Endothelial cell of umbilical vein (primary cell): ENCODE data around the gene SERTAD4. TPM values are rescaled to one million over a fixed set of nuclear protein-coding genes. Genes with fewer than 3 reads are reported as not detected.

Experiments
- BruUV-seq: library from RNA; stranded (reverse); fragments of 400-500 nt; replicated peaks from 2 replicates; lab custom pipeline; 2021; lab: Mats Ljungman, UMichigan
- CTCF ChIA-PET: fragments of 300-600, 350-600 bp; sonication (Branson Sonifier 250); formaldehyde crosslinking; loops from one replicate; lab custom pipeline; 2021; ENCODE audit warnings: antibody characterized with exemption, inconsistent platforms; lab: Charles Lee
- POLR2A ChIA-PET: fragments of 300-600, 350-600 bp; sonication (Branson Sonifier 250); formaldehyde crosslinking; loops from one replicate; lab custom pipeline; 2021; ENCODE audit warnings: antibody characterized with exemption, inconsistent platforms; lab: Charles Lee
- DNase-seq: peaks from one replicate; pipeline ENCODE4 v3.0.0-alpha.2; 2011; ENCODE audit warnings: low read depth, low spot score
- FAIRE-seq: peaks from 2 replicates; lab custom pipeline; 2011; peaks lifted over from hg19 to GRCh38; lab: Jason Lieb, UNC
- H2AFZ ChIP-seq: 2 replicates; pipeline ENCODE4 v1.6.0; 2012; ENCODE audit warnings: low read depth, low read length, control low read depth, inconsistent platforms
- H3K27ac ChIP-seq: 2 replicates; pipeline ENCODE4 v1.5.1; 2011; ENCODE audit warnings: low read depth, mild to moderate bottlenecking, control low read depth, low read length, moderate library complexity; ENCODE audit not compliant: insufficient read depth
- H3K27me3 ChIP-seq, 2 experiments: 2 replicates each; pipeline versions ENCODE4 v1.6.0 to v1.6.1; 2011; ENCODE audit warnings: low read length in 2 of 2, mixed read lengths in 1 of 2; ENCODE audit not compliant: control insufficient read depth in 2 of 2, insufficient read depth in 2 of 2
- H3K36me3 ChIP-seq, 2 experiments: 2 replicates in 1 of 2; 3 replicates in 1 of 2; pipeline ENCODE4 v1.5.1; 2011; ENCODE audit warnings: low read length in 2 of 2, mild to moderate bottlenecking in 1 of 2, moderate library complexity in 1 of 2; ENCODE audit not compliant: control insufficient read depth in 2 of 2, insufficient read depth in 2 of 2; ENCODE audit errors: extremely low read depth in 1 of 2
- H3K4me1 ChIP-seq: 3 replicates; pipeline ENCODE4 v1.5.1; 2011; ENCODE audit warnings: mild to moderate bottlenecking, low read length; ENCODE audit not compliant: control insufficient read depth, insufficient read depth; ENCODE audit errors: extremely low read depth
- H3K4me2 ChIP-seq: 2 replicates; pipeline ENCODE4 v1.6.1; 2011; ENCODE audit warnings: low read length, control low read depth, mixed read lengths; ENCODE audit not compliant: insufficient read depth
- H3K4me3 ChIP-seq, 3 experiments: fragments of 200-600 bp in 1 of 3; sonication (generic), shearing (Covaris generic) in 1 of 3; replicated peaks in 1 of 3; 2 replicates each; pipeline ENCODE4 v1.5.1; 2011 to 2016; ENCODE audit warnings: control low read depth in 3 of 3, low read length in 3 of 3, mild to moderate bottlenecking in 2 of 3, inconsistent platforms in 1 of 3, low read depth in 1 of 3, moderate library complexity in 1 of 3; ENCODE audit not compliant: insufficient read depth in 1 of 3
- H3K79me2 ChIP-seq: 2 replicates; pipeline ENCODE4 v1.6.0; 2012; ENCODE audit warnings: low read length, inconsistent platforms; ENCODE audit not compliant: control insufficient read depth, insufficient read depth
- H3K9ac ChIP-seq: replicated peaks from 2 replicates; pipeline ENCODE3; 2011; ENCODE audit warnings: low read length, control low read depth; ENCODE audit not compliant: insufficient read depth; ENCODE audit errors: extremely low read depth
- H3K9me1 ChIP-seq: replicated peaks from 3 replicates; pipeline ENCODE4 v1.6.0; 2011; ENCODE audit warnings: mild to moderate bottlenecking, low read length; ENCODE audit not compliant: control insufficient read depth, insufficient read depth; ENCODE audit errors: extremely low read depth
- H3K9me3 ChIP-seq: replicated peaks from 2 replicates; pipeline ENCODE4 v1.5.1; 2012; ENCODE audit warnings: low read length, inconsistent platforms; ENCODE audit not compliant: control insufficient read depth, insufficient read depth
- H4K20me1 ChIP-seq: replicated peaks from 2 replicates; pipeline ENCODE3; 2011; ENCODE audit warnings: mild to moderate bottlenecking, low read length; ENCODE audit not compliant: control insufficient read depth, insufficient read depth; ENCODE audit errors: extremely low read depth
- CTCF ChIP-seq, 2 donors: IDR thresholded peaks; 1 replicate in 1 of 2; 2 replicates in 1 of 2; pipeline ENCODE4 v1.5.1; 2011; ENCODE audit warnings: low read length in 2 of 2, mild to moderate bottlenecking in 2 of 2, moderate library complexity in 2 of 2, control low read depth in 1 of 2, inconsistent platforms in 1 of 2, low read depth in 1 of 2; ENCODE audit not compliant: insufficient read depth in 1 of 2; ENCODE audit errors: extremely low read depth in 1 of 2
- EZH2 ChIP-seq: IDR thresholded peaks from 2 replicates; pipeline ENCODE4 v1.6.1; 2012; ENCODE audit warnings: borderline replicate concordance, low read depth, mild to moderate bottlenecking, moderate library complexity, low read length, inconsistent platforms; ENCODE audit not compliant: severe bottlenecking
- FOS ChIP-seq: IDR thresholded peaks from 2 replicates; pipeline ENCODE4 v1.6.1; 2011; ENCODE audit warnings: mild to moderate bottlenecking, low read length, moderate library complexity, borderline replicate concordance; ENCODE audit not compliant: insufficient read depth
- GATA2 ChIP-seq: IDR thresholded peaks from 2 replicates; pipeline ENCODE4 v1.7.0; 2011; ENCODE audit warnings: low read depth, mild to moderate bottlenecking, moderate library complexity, mixed read lengths, low read length; ENCODE audit not compliant: insufficient read length, insufficient read depth
- JUN ChIP-seq: IDR thresholded peaks from 2 replicates; pipeline ENCODE4 v1.6.1; 2011; ENCODE audit warnings: borderline replicate concordance, low read depth; ENCODE audit not compliant: insufficient read length, insufficient read depth
- MAX ChIP-seq: IDR thresholded peaks from 2 replicates; pipeline ENCODE4 v1.6.1; 2011; ENCODE audit not compliant: insufficient read depth, insufficient read length
- MYC ChIP-seq: IDR thresholded peaks from one replicate; pipeline ENCODE4 v1.6.1; 2011; ENCODE audit warnings: mild to moderate bottlenecking, low read depth, low read length
- POLR2A ChIP-seq: IDR thresholded peaks from 2 replicates; pipeline ENCODE4 v1.6.1; 2012; ENCODE audit warnings: low read depth, mild to moderate bottlenecking, control low read depth, low read length
- POLR2AphosphoS5 ChIP-seq: IDR thresholded peaks from 2 replicates; pipeline ENCODE4 v1.6.1; 2012; ENCODE audit warnings: low read depth, mild to moderate bottlenecking, control low read depth, low read length, moderate library complexity; ENCODE audit not compliant: insufficient read depth
- dilution Hi-C: fragments of 300-500 bp; cut with MboI; formaldehyde crosslinking; loops from one replicate; pipeline ENCODE4 v1.15.0; 2019; ENCODE audit warnings: low sequenced_read_pairs; ENCODE audit not compliant: extremely low pct_ligation_motif_present
- intact Hi-C: fragments of 100-400 bp; cut with micrococcal nuclease; formaldehyde crosslinking; loops from one replicate; pipeline ENCODE4 v1.10.0; 2022
- polyA plus RNA-seq, 4 experiments: library from polyadenylated mRNA; depleted of rRNA in 3 of 4; stranded (reverse) in 3 of 4; unstranded in 1 of 4; fragments of >200 nt; gene quantifications; 2 replicates each; pipeline versions ENCODE4 v1.2.1 to v1.2.3, GENCODE V29; 2011 to 2012; ENCODE audit warnings: missing spikeins in 1 of 4
- total RNA-seq: library from RNA; stranded (reverse); gene quantifications from 2 replicates; pipeline ENCODE4 v1.2.3, GENCODE V29; 2021

SERTAD4 gene
- total and polyA plus RNA-seq, 2 donors (not counting 3 experiments of a cell fraction or from before 2014, with no cell fraction given) = 4.0 to 11.3 TPM

GRCh38 chr1:210213335-210213734 lies 19.3 kb upstream of the SERTAD4 start:
- Histone ChIP-seq H3K9me3 (no peaks in the 10 kb centered on the region), H3K27ac (no peak overlapping the region), H3K4me1 (no peaks in the 10 kb centered on the region), H3K36me3 (no peaks in the 10 kb centered on the region), H3K9ac (no peak overlapping the region), H3K4me3 (no peak overlapping the region), H3K4me2 (no peak overlapping the region), H3K9me1 (no peaks in the 10 kb centered on the region), H3K79me2 (no peaks in the 10 kb centered on the region), H4K20me1 (no peaks in the 10 kb centered on the region), H3K27me3 (peaks cover 2 to 7% of the 10 kb centered on the region in 2 experiments), H2AFZ (no peak overlapping the region)
- POLR2A ChIA-PET = no interaction called here
- CTCF ChIA-PET = interaction anchor here (0.6 to 1.4 kb wide), 3 partner anchors 10 to 40 kb away, joined by 3 to 5 read pairs (median 3); no protein-coding TSS in a partner anchor
- dilution Hi-C loops (no loop called here), intact Hi-C loops (no loop called here)
- TF ChIP-seq POLR2A (no peak), MYC (no peak), FOS (no peak), POLR2AphosphoS5 (no peak), MAX (no peak), GATA2 (no peak), EZH2 (no peak), JUN (no peak), CTCF (IDR thresholded peaks at IDR 0.05; ENCODE audit: extremely low read depth in 1 of 2, insufficient read depth in 1 of 2, low read depth in 1 of 2, low read length in 2 of 2) (no peak)
- no peak for DNase-seq
- no peak for FAIRE-seq
- no TSS peak for BruUV-seq
